ENCODE data around the gene GFOD1.

DNA sequence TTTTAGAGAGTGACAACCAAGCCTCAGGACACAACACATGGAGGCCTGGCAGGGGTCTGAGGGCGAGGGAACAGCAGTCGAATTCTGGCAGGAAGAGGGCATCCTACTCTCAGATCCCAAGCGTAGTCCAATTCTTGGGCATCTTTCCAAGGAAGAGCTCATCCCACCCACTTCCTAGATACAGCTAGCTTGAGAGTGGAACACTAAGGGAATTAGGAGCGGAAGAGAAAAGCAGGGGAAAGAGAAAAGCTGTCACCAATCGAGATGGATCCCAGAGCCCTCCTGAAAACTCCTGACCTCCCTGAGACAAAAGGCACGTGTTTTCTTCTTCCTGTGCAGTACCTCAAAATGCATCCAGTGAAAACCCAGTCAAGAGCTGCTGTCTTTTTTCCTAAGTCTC, 67.1 kb downstream of the GFOD1 start:
- TF ChIP-seq, protein P1, sequence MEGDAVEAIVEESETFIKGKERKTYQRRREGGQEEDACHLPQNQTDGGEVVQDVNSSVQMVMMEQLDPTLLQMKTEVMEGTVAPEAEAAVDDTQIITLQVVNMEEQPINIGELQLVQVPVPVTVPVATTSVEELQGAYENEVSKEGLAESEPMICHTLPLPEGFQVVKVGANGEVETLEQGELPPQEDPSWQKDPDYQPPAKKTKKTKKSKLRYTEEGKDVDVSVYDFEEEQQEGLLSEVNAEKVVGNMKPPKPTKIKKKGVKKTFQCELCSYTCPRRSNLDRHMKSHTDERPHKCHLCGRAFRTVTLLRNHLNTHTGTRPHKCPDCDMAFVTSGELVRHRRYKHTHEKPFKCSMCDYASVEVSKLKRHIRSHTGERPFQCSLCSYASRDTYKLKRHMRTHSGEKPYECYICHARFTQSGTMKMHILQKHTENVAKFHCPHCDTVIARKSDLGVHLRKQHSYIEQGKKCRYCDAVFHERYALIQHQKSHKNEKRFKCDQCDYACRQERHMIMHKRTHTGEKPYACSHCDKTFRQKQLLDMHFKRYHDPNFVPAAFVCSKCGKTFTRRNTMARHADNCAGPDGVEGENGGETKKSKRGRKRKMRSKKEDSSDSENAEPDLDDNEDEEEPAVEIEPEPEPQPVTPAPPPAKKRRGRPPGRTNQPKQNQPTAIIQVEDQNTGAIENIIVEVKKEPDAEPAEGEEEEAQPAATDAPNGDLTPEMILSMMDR (IDR thresholded peaks at IDR 0.05) = no peak
- TF ChIP-seq FOSL2 (IDR thresholded peaks at IDR 0.05) (no peak), FOSL2 (CRISPR knock-in tag; IDR thresholded peaks at IDR 0.05) (no peak), POLR2A (IDR thresholded peaks at IDR 0.05; ENCODE audit: low read length) (no peak), RCOR1 (IDR thresholded peaks at IDR 0.05; ENCODE audit: low read depth, low read length) (no peak), KDM5A (IDR thresholded peaks at IDR 0.05) (no peak), NPAS2 (CRISPR knock-in tag; IDR thresholded peaks at IDR 0.05; ENCODE audit: borderline replicate concordance) (no peak)
- TF ChIP-seq, protein P2, sequence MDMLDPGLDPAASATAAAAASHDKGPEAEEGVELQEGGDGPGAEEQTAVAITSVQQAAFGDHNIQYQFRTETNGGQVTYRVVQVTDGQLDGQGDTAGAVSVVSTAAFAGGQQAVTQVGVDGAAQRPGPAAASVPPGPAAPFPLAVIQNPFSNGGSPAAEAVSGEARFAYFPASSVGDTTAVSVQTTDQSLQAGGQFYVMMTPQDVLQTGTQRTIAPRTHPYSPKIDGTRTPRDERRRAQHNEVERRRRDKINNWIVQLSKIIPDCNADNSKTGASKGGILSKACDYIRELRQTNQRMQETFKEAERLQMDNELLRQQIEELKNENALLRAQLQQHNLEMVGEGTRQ (IDR thresholded peaks at IDR 0.05) = no peak
- TF ChIP-seq, protein P3, sequence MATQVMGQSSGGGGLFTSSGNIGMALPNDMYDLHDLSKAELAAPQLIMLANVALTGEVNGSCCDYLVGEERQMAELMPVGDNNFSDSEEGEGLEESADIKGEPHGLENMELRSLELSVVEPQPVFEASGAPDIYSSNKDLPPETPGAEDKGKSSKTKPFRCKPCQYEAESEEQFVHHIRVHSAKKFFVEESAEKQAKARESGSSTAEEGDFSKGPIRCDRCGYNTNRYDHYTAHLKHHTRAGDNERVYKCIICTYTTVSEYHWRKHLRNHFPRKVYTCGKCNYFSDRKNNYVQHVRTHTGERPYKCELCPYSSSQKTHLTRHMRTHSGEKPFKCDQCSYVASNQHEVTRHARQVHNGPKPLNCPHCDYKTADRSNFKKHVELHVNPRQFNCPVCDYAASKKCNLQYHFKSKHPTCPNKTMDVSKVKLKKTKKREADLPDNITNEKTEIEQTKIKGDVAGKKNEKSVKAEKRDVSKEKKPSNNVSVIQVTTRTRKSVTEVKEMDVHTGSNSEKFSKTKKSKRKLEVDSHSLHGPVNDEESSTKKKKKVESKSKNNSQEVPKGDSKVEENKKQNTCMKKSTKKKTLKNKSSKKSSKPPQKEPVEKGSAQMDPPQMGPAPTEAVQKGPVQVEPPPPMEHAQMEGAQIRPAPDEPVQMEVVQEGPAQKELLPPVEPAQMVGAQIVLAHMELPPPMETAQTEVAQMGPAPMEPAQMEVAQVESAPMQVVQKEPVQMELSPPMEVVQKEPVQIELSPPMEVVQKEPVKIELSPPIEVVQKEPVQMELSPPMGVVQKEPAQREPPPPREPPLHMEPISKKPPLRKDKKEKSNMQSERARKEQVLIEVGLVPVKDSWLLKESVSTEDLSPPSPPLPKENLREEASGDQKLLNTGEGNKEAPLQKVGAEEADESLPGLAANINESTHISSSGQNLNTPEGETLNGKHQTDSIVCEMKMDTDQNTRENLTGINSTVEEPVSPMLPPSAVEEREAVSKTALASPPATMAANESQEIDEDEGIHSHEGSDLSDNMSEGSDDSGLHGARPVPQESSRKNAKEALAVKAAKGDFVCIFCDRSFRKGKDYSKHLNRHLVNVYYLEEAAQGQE (IDR thresholded peaks at IDR 0.05) = no peak

All from A549 (cell line).